ENCODE data around the gene PRRG3.

DNA sequence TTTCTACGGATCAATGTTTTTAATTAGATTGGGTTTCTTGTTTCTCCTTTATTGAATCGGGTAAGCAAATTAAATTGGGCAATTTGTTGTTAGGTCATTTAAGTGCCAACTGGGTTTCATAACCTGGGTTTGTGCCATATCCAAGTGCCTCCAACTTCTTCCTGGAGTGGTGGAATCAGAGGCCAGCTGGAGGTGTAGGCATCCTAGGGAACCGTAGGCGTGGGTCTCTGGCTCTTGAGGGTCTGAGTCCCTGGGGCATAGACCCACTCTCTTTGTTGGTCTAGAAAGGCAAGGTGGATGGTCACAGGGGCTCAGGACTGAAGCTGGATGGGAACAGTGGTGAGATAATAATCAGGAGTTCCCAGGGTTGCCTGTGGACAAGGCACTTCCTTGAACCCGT, 57.6 kb downstream of the PRRG3 start:
- TF ChIP-seq POLR2AphosphoS5 (IDR thresholded peaks at IDR 0.05) (no peak), EP300 (IDR thresholded peaks at IDR 0.05) (no peak)
- TF ChIP-seq, protein P1, sequence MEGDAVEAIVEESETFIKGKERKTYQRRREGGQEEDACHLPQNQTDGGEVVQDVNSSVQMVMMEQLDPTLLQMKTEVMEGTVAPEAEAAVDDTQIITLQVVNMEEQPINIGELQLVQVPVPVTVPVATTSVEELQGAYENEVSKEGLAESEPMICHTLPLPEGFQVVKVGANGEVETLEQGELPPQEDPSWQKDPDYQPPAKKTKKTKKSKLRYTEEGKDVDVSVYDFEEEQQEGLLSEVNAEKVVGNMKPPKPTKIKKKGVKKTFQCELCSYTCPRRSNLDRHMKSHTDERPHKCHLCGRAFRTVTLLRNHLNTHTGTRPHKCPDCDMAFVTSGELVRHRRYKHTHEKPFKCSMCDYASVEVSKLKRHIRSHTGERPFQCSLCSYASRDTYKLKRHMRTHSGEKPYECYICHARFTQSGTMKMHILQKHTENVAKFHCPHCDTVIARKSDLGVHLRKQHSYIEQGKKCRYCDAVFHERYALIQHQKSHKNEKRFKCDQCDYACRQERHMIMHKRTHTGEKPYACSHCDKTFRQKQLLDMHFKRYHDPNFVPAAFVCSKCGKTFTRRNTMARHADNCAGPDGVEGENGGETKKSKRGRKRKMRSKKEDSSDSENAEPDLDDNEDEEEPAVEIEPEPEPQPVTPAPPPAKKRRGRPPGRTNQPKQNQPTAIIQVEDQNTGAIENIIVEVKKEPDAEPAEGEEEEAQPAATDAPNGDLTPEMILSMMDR (IDR thresholded peaks at IDR 0.05) = no peak
